NOMO-1 treated with DMSO at 0.1 percent for 48 hours (cell line): ENCODE data around the gene TMEM201.

Experiments used
- DNase-seq: peaks from one replicate; lab custom pipeline; 2025; ENCODE audit not compliant: unreplicated experiment; lab: John Stamatoyannopoulos, UW

Gene TMEM201

GRCh38 chr1:9651565-9652378 is 63.1 kb downstream of the TMEM201 start, which contains the start of gene PIK3CD:
Gene PIK3CD (plus strand): TSS chr1:9651731. CDS start chr1:9710456, 58,725 bp downstream.
- peak; percentile 37 for DNase-seq

- peak; percentile 78 for DNase-seq
These were observed 63.9 kb downstream of the TMEM201 start for GRCh38 chr1:9652379-9653209.

- no peak for DNase-seq
These were observed 64.4 kb downstream of the TMEM201 start for GRCh38 chr1:9653210-9653490.

- DNase-seq: peak; percentile 23
These were observed 64.9 kb downstream of the TMEM201 start for GRCh38 chr1:9653491-9654050.

GRCh38 chr1:9654051-9654833 is 65.5 kb downstream of the TMEM201 start:
- DNase-seq: peak; percentile 94

GRCh38 chr1:9654834-9655723 is 66.4 kb downstream of the TMEM201 start:
- no peak for DNase-seq

GRCh38 chr1:9655836-9656235 is 67.1 kb downstream of the TMEM201 start:
- peak; percentile 31 for DNase-seq

- DNase-seq: no peak
These were observed 68.9 kb downstream of the TMEM201 start for GRCh38 chr1:9657521-9658032.

GRCh38 chr1:9658199-9658598 is 69.5 kb downstream of the TMEM201 start:
- DNase-seq: no peak

GRCh38 chr1:9659328-9659727 is 70.6 kb downstream of the TMEM201 start:
- DNase-seq: no peak

- no peak for DNase-seq
These were observed 74.5 kb downstream of the TMEM201 start for GRCh38 chr1:9663257-9663656.
